IMR-90 (cell line): ENCODE measurements around the gene KLF1. TPM values are rescaled to one million over a fixed set of nuclear protein-coding genes. Genes with fewer than 3 reads are reported as not detected.

Source experiments
- ATAC-seq: fragments of 200-7000 bp; cut with Tn5 transposase; 2 replicates; pipeline ENCODE4 v1.9.1; 2020; ENCODE audit warnings: low read depth, mild to moderate bottlenecking, moderate library complexity
- BruUV-seq: library from RNA; stranded (reverse); fragments of 400-500 nt; replicated peaks from 2 replicates; lab custom pipeline; 2021; lab: Mats Ljungman, UMichigan
- CTCF ChIA-PET: fragments of 300-600 bp; formaldehyde crosslinking; extraction: SDS; loops from one replicate; lab custom pipeline; 2021; ENCODE audit warnings: antibody characterized with exemption; lab: Yijun Ruan, JAX
- POLR2A ChIA-PET: fragments of 300-600 bp; sonication (Branson Sonifier 250); formaldehyde crosslinking; loops from one replicate; lab custom pipeline; 2022; ENCODE audit warnings: antibody characterized with exemption; ENCODE audit not compliant: unreplicated experiment; lab: Charles Lee
- DNase-seq: peaks from one replicate; pipeline ENCODE4 v3.0.0; 2013
- H2AFZ ChIP-seq: replicated peaks from 2 replicates; pipeline ENCODE3; 2013; ENCODE audit warnings: low read length, mild to moderate bottlenecking; ENCODE audit not compliant: poor library complexity
- H2AK5ac ChIP-seq: 2 replicates; pipeline ENCODE4 v1.6.1; 2013; ENCODE audit warnings: low read depth, low read length, inconsistent platforms
- H2AK9ac ChIP-seq: replicated peaks from 2 replicates; pipeline ENCODE3; 2013; ENCODE audit warnings: mild to moderate bottlenecking, low read depth, low read length, moderate library complexity; ENCODE audit not compliant: poor library complexity
- H2BK120ac ChIP-seq: 2 replicates; pipeline ENCODE4 v1.6.1; 2013; ENCODE audit warnings: low read depth, low read length, inconsistent platforms
- H2BK15ac ChIP-seq: 3 replicates; pipeline ENCODE4 v1.6.1; 2013; ENCODE audit warnings: low read depth, low read length, inconsistent platforms
- H2BK20ac ChIP-seq: 2 replicates; pipeline ENCODE4 v1.6.1; 2013; ENCODE audit warnings: low read depth, mild to moderate bottlenecking, inconsistent platforms, low read length, moderate library complexity
- H2BK5ac ChIP-seq: 2 replicates; pipeline ENCODE4 v1.6.1; 2013; ENCODE audit warnings: mild to moderate bottlenecking, low read depth, low read length, inconsistent platforms; ENCODE audit not compliant: poor library complexity, severe bottlenecking
- H3K14ac ChIP-seq: replicated peaks from 2 replicates; pipeline ENCODE4 v1.6.1; 2013; ENCODE audit warnings: low read depth, low read length, inconsistent platforms
- H3K18ac ChIP-seq: 2 replicates; pipeline ENCODE4 v1.6.1; 2013; ENCODE audit warnings: low read depth, low read length, control low read depth
- H3K23ac ChIP-seq: 2 replicates; pipeline ENCODE4 v1.6.1; 2013; ENCODE audit warnings: low read depth, low read length, inconsistent platforms
- H3K27ac ChIP-seq: 2 replicates; pipeline ENCODE4 v1.5.1; 2013; ENCODE audit warnings: mild to moderate bottlenecking, control low read depth, low read length; ENCODE audit not compliant: insufficient read depth
- H3K27me3 ChIP-seq: 2 replicates; pipeline ENCODE4 v1.6.1; 2013; ENCODE audit warnings: low read length; ENCODE audit not compliant: control insufficient read depth, insufficient read depth
- H3K36me3 ChIP-seq: 2 replicates; pipeline ENCODE4 v1.6.1; 2013; ENCODE audit warnings: low read length, mixed read lengths; ENCODE audit not compliant: control insufficient read depth, insufficient read depth
- H3K4ac ChIP-seq: 2 replicates; pipeline ENCODE4 v1.6.1; 2013; ENCODE audit warnings: low read depth, low read length, inconsistent platforms
- H3K4me1 ChIP-seq: 2 replicates; pipeline ENCODE4 v1.6.1; 2013; ENCODE audit warnings: low read length, mixed read lengths; ENCODE audit not compliant: control insufficient read depth, insufficient read depth
- H3K4me2 ChIP-seq: 2 replicates; pipeline ENCODE4 v1.6.1; 2013; ENCODE audit warnings: low read depth, mild to moderate bottlenecking, control low read depth, low read length, moderate library complexity
- H3K4me3 ChIP-seq: 2 replicates; pipeline ENCODE4 v1.5.1; 2013; ENCODE audit warnings: low read depth, mild to moderate bottlenecking, control low read depth, low read length, moderate library complexity; ENCODE audit not compliant: insufficient read depth
- H3K56ac ChIP-seq: 2 replicates; pipeline ENCODE4 v1.6.1; 2013; ENCODE audit warnings: low read length, inconsistent platforms; ENCODE audit not compliant: insufficient read depth; ENCODE audit errors: extremely low read depth
- H3K79me1 ChIP-seq, 2 experiments: 2 replicates each; pipeline ENCODE4 v1.6.1; 2013; ENCODE audit warnings: low read length in 2 of 2, inconsistent platforms in 1 of 2, low read depth in 1 of 2
- H3K9ac ChIP-seq: 2 replicates; pipeline ENCODE4 v1.6.1; 2013; ENCODE audit warnings: low read depth, low read length, control low read depth
- H3K9me1 ChIP-seq: 2 replicates; pipeline ENCODE4 v1.6.1; 2013; ENCODE audit warnings: low read length, inconsistent platforms; ENCODE audit not compliant: insufficient read depth
- H3K9me3 ChIP-seq: 2 replicates; pipeline ENCODE4 v1.6.1; 2013; ENCODE audit warnings: low read length; ENCODE audit not compliant: control insufficient read depth, insufficient read depth
- H4K20me1 ChIP-seq: 2 replicates; pipeline ENCODE4 v1.6.1; 2013; ENCODE audit warnings: low read length, inconsistent platforms; ENCODE audit not compliant: insufficient read depth
- H4K5ac ChIP-seq: 2 replicates; pipeline ENCODE4 v1.6.1; 2013; ENCODE audit warnings: mild to moderate bottlenecking, low read depth, low read length, control low read depth
- H4K8ac ChIP-seq, 2 experiments: 2 replicates each; pipeline ENCODE4 v1.6.1; 2013; ENCODE audit warnings: low read depth in 2 of 2, low read length in 2 of 2, control low read depth in 1 of 2, inconsistent platforms in 1 of 2
- H4K91ac ChIP-seq: 2 replicates; pipeline ENCODE4 v1.6.1; 2013; ENCODE audit warnings: low read depth, low read length, inconsistent platforms; ENCODE audit not compliant: insufficient read depth
- BHLHE40 ChIP-seq: fragments of 150-350 bp; IDR thresholded peaks from 2 replicates; pipeline ENCODE4 v1.6.1; 2016; ENCODE audit warnings: mild to moderate bottlenecking, low read depth, low read length
- MAZ ChIP-seq: IDR thresholded peaks from 2 replicates; pipeline ENCODE4 v1.6.1; 2012; ENCODE audit warnings: low read depth, mild to moderate bottlenecking, low read length, improper control_type of control experiment, moderate library complexity, borderline replicate concordance
- NFE2L2 ChIP-seq: fragments of 150-350 bp; IDR thresholded peaks from 2 replicates; pipeline ENCODE4 v1.6.1; 2016; ENCODE audit warnings: low read depth, mild to moderate bottlenecking, low read length
- POLR2A ChIP-seq: IDR thresholded peaks from 2 replicates; pipeline ENCODE4 v1.6.1; 2012; ENCODE audit warnings: mild to moderate bottlenecking, low read depth, low read length
- RCOR1 ChIP-seq: IDR thresholded peaks from 2 replicates; pipeline ENCODE4 v1.6.1; 2012; ENCODE audit warnings: mild to moderate bottlenecking, low read length, improper control_type of control experiment; ENCODE audit not compliant: insufficient replicate concordance
- RFX5 ChIP-seq: IDR thresholded peaks from 2 replicates; pipeline ENCODE4 v1.8.0; 2012; ENCODE audit warnings: low read depth, mild to moderate bottlenecking, low read length, moderate library complexity
- SMC3 ChIP-seq: fragments of 150-350 bp; IDR thresholded peaks from 2 replicates; pipeline ENCODE4 v1.6.1; 2016; ENCODE audit warnings: low read depth, mild to moderate bottlenecking, antibody characterized with exemption, low read length, moderate library complexity
- WGBS, 2 experiments: methylation state at CpG; one replicate each; pipeline versions ENCODE4 v1.1.5 to v1.1.7; 2013; ENCODE audit warnings: missing lambda C conversion rate in 2 of 2; ENCODE audit not compliant: insufficient read length in 1 of 2; ENCODE audit errors: extremely low coverage in 2 of 2; 5-methylcytosine and 5-hydroxymethylcytosine counted together
- dilution Hi-C: fragments of 300-500 bp; cut with HindIII; formaldehyde crosslinking; loops from one replicate; pipeline ENCODE4 v1.14.3; 2018; ENCODE audit warnings: low sequenced_read_pairs; ENCODE audit not compliant: unreplicated experiment
- in situ Hi-C: fragments of 300-500 bp; cut with MboI; formaldehyde crosslinking; loops from 3 replicates; pipeline ENCODE4 v1.14.3; 2019; ENCODE audit warnings: low sequenced_read_pairs, inconsistent platforms, mixed read lengths
- intact Hi-C: fragments of 100-400 bp; cut with micrococcal nuclease; formaldehyde crosslinking; loops from 2 replicates; pipeline ENCODE4 v1.10.0; 2022
- polyA plus RNA-seq, 3 experiments: library from polyadenylated mRNA; depleted of rRNA; stranded (reverse); fragments of >200 nt; gene quantifications; 2 replicates each; pipeline ENCODE4 v1.2.3, GENCODE V29; 2012; ENCODE audit warnings: low replicate concordance in 1 of 3
- total RNA-seq: library from RNA; depleted of rRNA; stranded (reverse); fragments of >200 nt; gene quantifications from 2 replicates; pipeline ENCODE4 v1.2.3, GENCODE V29; 2012
- TF ChIP-seq, protein P1 (sequence below): fragments of 150-350 bp; IDR thresholded peaks from 2 replicates; pipeline ENCODE4 v1.6.1; 2016; ENCODE audit warnings: low read depth, mild to moderate bottlenecking, low read length, moderate library complexity, borderline replicate concordance

Gene KLF1
- total and polyA plus RNA-seq, 2 of the 4 experiments (the other 2 are of a cell fraction): not detected

DNA sequence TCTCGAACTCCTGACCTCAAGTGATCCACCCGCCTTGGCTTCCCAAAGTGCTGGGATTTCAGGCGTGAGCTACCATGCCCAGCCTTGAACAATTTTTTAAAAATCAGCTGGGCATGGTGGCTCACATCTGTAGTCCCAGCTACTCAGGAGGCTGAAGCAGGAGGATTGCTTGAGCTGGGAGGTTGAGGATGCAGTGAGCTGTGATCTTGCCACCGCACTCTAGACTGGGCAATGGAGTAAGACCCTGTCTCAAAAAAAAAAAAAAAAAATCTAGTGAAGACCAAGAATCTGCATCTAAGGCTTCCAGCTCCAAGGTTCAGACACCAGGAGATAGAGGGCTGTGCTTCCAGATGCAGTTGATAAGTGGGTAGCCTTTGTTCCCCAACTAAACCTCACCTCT, 22.9 kb downstream of the KLF1 start:
- Histone ChIP-seq H2BK20ac (no peak overlapping the region), H3K14ac (no peak overlapping the region), H4K8ac (no peak overlapping the region), H2BK5ac (no peak overlapping the region), H2AFZ (no peak overlapping the region), H2BK120ac (no peak overlapping the region), H4K20me1 (no peaks in the 10 kb centered on the region), H3K27ac (no peak overlapping the region), H2AK9ac (no peak overlapping the region), H3K79me1 (no peaks in the 10 kb centered on the region), H3K9me1 (0 out of 2 replicates have a peak, but pooled peaks cover 4% of the 10 kb centered on the region), H3K4me2 (no peak overlapping the region), H2BK15ac (no peak overlapping the region), H3K9ac (no peak overlapping the region), H3K23ac (no peak overlapping the region), H3K4me1 (no peaks in the 10 kb centered on the region), H4K5ac (no peak overlapping the region), H3K27me3 (peaks cover 7% of the 10 kb centered on the region), H3K36me3 (no peaks in the 10 kb centered on the region), H4K91ac (no peak overlapping the region), H3K9me3 (no peaks in the 10 kb centered on the region), H3K4me3 (no peak overlapping the region), H3K18ac (no peak overlapping the region), H2AK5ac (no peak overlapping the region), H3K56ac (no peak overlapping the region), H3K4ac (no peak overlapping the region)
- no peak for TF ChIP-seq SMC3
- TF ChIP-seq, protein P1, sequence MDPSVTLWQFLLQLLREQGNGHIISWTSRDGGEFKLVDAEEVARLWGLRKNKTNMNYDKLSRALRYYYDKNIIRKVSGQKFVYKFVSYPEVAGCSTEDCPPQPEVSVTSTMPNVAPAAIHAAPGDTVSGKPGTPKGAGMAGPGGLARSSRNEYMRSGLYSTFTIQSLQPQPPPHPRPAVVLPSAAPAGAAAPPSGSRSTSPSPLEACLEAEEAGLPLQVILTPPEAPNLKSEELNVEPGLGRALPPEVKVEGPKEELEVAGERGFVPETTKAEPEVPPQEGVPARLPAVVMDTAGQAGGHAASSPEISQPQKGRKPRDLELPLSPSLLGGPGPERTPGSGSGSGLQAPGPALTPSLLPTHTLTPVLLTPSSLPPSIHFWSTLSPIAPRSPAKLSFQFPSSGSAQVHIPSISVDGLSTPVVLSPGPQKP: no peak
- TF ChIP-seq BHLHE40: no peak
- no peak for TF ChIP-seq RFX5
- TF ChIP-seq RCOR1: no peak
- TF ChIP-seq MAZ: no peak
- no peak for TF ChIP-seq POLR2A
- TF ChIP-seq NFE2L2: no peak
- dilution Hi-C loops: no loop called here
- CTCF ChIA-PET: no interaction called here
- no CpG with 5 or more reads among the region's 4 CpGs for WGBS, 2 experiments
- POLR2A ChIA-PET: no interaction called here
- intact Hi-C loops: no loop called here
- DNase-seq: no peak
- no peak for ATAC-seq
- in situ Hi-C loops: no loop called here
- no TSS peak for BruUV-seq
